HG02763 (cell line): ENCODE data around the gene ATP6V1F.

Experiments
- ATAC-seq: cut with Tn5 transposase; IDR thresholded peaks from one replicate; pipeline ENCODE4 v1.9.1; 2021; ENCODE audit warnings: mild to moderate bottlenecking, moderate library complexity; ENCODE audit not compliant: unreplicated experiment

The ATP6V1F gene

GRCh38 chr7:128862571-128863432 is at the start of gene ATP6V1F:
ATP6V1F (plus strand) TSS chr7:128862856; CDS start chr7:128862905, 49 bp downstream.
- peak; percentile 87 for ATAC-seq

GRCh38 chr7:128814499-128814898 is 48.2 kb upstream of the ATP6V1F start:
- no peak for ATAC-seq

- ATAC-seq, result no peak
Measured at GRCh38 chr7:128815289-128815942, 47.2 kb upstream of the ATP6V1F start.

- no peak for ATAC-seq
Measured at GRCh38 chr7:128818694-128819093, 44.0 kb upstream of the ATP6V1F start.

- ATAC-seq, result no peak
Measured at GRCh38 chr7:128821724-128822123, 40.9 kb upstream of the ATP6V1F start.

- no peak for ATAC-seq
Measured at GRCh38 chr7:128826512-128826911, 36.1 kb upstream of the ATP6V1F start.

GRCh38 chr7:128826916-128827247 is 35.8 kb upstream of the ATP6V1F start:
- ATAC-seq, result no peak

- ATAC-seq, result no peak
Measured at GRCh38 chr7:128827248-128827958, 35.3 kb upstream of the ATP6V1F start.

GRCh38 chr7:128827971-128828711 is 34.5 kb upstream of the ATP6V1F start:
- no peak for ATAC-seq

GRCh38 chr7:128829391-128830166 is 33.1 kb upstream of the ATP6V1F start:
- no peak for ATAC-seq

- ATAC-seq, result no peak
Measured at GRCh38 chr7:128830231-128831177, 32.2 kb upstream of the ATP6V1F start, which contains the start of gene FLNC. FLNC (plus strand) TSS chr7:128830406; CDS start chr7:128830638, 232 bp downstream.

GRCh38 chr7:128831178-128831993 is 31.3 kb upstream of the ATP6V1F start:
- ATAC-seq, result no peak

- no peak for ATAC-seq
Measured at GRCh38 chr7:128831994-128832879, 30.4 kb upstream of the ATP6V1F start.

- no peak for ATAC-seq
Measured at GRCh38 chr7:128832880-128833147, 29.8 kb upstream of the ATP6V1F start.

- no peak for ATAC-seq
Measured at GRCh38 chr7:128833148-128833945, 29.3 kb upstream of the ATP6V1F start.

- ATAC-seq, result no peak
Measured at GRCh38 chr7:128833946-128834325, 28.7 kb upstream of the ATP6V1F start.
